ENCODE results near the gene SCYL3. TPM values are rescaled to one million over a fixed set of nuclear protein-coding genes. Genes with fewer than 3 reads are reported as not detected.

The SCYL3 gene
- total and polyA plus RNA-seq, 2 of the 13 experiments (the other 11 are each of a cell fraction or from before 2014, with no cell fraction given), result 3.3 to 4.9 TPM

GRCh38 chr1:169906938-169907337, 13.2 kb upstream of the SCYL3 start:
- H3K4me3 ChIP-seq (replicated peaks in 1 of 3; ENCODE audit: insufficient read depth in 1 of 3, low read depth in 2 of 3, low read length in 3 of 3), result no peak overlapping the region
- no peak for FAIRE-seq
- H3K27ac ChIP-seq (ENCODE audit: extremely low read length, insufficient read depth, low read length), result no peak overlapping the region
- ATAC-seq, result no peak
- no peak overlapping the region for H3K9ac ChIP-seq (ENCODE audit: insufficient read depth, low read depth, low read length)
- H4K20me1 ChIP-seq (ENCODE audit: insufficient read depth, low read length), result no peaks in the 10 kb centered on the region
- no peak overlapping the region for H2AFZ ChIP-seq (ENCODE audit: low read length)
- no peak for DNase-seq (ENCODE audit: low spot score)
- no peak overlapping the region for H3K4me2 ChIP-seq (ENCODE audit: low read depth, low read length)
- POLR2A ChIA-PET, result no interaction called here
- H3K36me3 ChIP-seq (replicated peaks in 1 of 2; ENCODE audit: control insufficient read depth in 1 of 2, insufficient read depth in 2 of 2, low read length in 2 of 2), result no peaks in the 10 kb centered on the region
- no peaks in the 10 kb centered on the region for H3K79me2 ChIP-seq (ENCODE audit: insufficient read depth, low read length)
- H3K9me3 ChIP-seq (ENCODE audit: low read length), result no peaks in the 10 kb centered on the region
- intact Hi-C loops (cut with micrococcal nuclease; ENCODE audit: unreplicated experiment) (no loop called here), in situ Hi-C loops (cut with HindIII; ENCODE audit: extremely low pct_ligation_motif_present, low pct_unique_long_range_greater_than_20kb) (no loop called here)
- CTCF ChIA-PET (ENCODE audit: low intra/inter-chr PET ratio, low total read pairs), result no interaction called here
- no TSS peak for BruUV-seq (replicated peaks)
- peaks cover 0 to 5% of the 10 kb centered on the region in 2 experiments; a peak in 1 of 5 replicates for H3K27me3 ChIP-seq (ENCODE audit: control insufficient read depth in 1 of 2, insufficient read depth in 2 of 2, low read length in 2 of 2)
- H3K4me1 ChIP-seq (ENCODE audit: insufficient read depth, low read length), result no peaks in the 10 kb centered on the region
- TF ChIP-seq ZMYM4 (CRISPR knock-in tag; IDR thresholded peaks at IDR 0.05), result no peak
- TF ChIP-seq ZNF224 (CRISPR knock-in tag; IDR thresholded peaks at IDR 0.05), result no peak
- TF ChIP-seq ZNF567 (CRISPR knock-in tag; IDR thresholded peaks at IDR 0.05; ENCODE audit: borderline replicate concordance), result no peak
- TF ChIP-seq ZNF572 (CRISPR knock-in tag; IDR thresholded peaks at IDR 0.05), result no peak
- no peak for TF ChIP-seq ZNF331 (CRISPR knock-in tag; IDR thresholded peaks at IDR 0.05)
- TF ChIP-seq ZNF564 (CRISPR knock-in tag; IDR thresholded peaks at IDR 0.05), result no peak
- TF ChIP-seq ZFP36L1 (CRISPR knock-in tag; IDR thresholded peaks at IDR 0.05), result no peak
- no peak for TF ChIP-seq SNRNP70 (IDR thresholded peaks at IDR 0.05; ENCODE audit: low read depth, low read length)
- no peak for TF ChIP-seq CHD2 (IDR thresholded peaks at IDR 0.05; ENCODE audit: low read depth, low read length)
- no peak for TF ChIP-seq NR2F6 (IDR thresholded peaks at IDR 0.05)
- no peak for TF ChIP-seq NR2F6 (CRISPR knock-in tag; IDR thresholded peaks at IDR 0.05)
- TF ChIP-seq ZGPAT (CRISPR knock-in tag; IDR thresholded peaks at IDR 0.05), result no peak
- no peak for TF ChIP-seq SYNCRIP (IDR thresholded peaks at IDR 0.05; ENCODE audit: insufficient read depth, low read depth, low read length)
- no peak for TF ChIP-seq KDM4B (CRISPR knock-in tag; IDR thresholded peaks at IDR 0.05)
- TF ChIP-seq HES4 (CRISPR knock-in tag; IDR thresholded peaks at IDR 0.05; ENCODE audit: borderline replicate concordance), result no peak
- TF ChIP-seq SNAPC2 (CRISPR knock-in tag; IDR thresholded peaks at IDR 0.05), result no peak
- no peak for TF ChIP-seq FOSL1 (CRISPR knock-in tag; IDR thresholded peaks at IDR 0.05; ENCODE audit: borderline replicate concordance)
- no peak for TF ChIP-seq KDM5B (CRISPR knock-in tag; IDR thresholded peaks at IDR 0.05; ENCODE audit: borderline replicate concordance)
- no peak for TF ChIP-seq ZNF367 (CRISPR knock-in tag; IDR thresholded peaks at IDR 0.05; ENCODE audit: borderline replicate concordance)

Measured in HepG2 (cell line).